GM21515 (cell line): ENCODE measurements around the gene COA5.
"Not testable (repeated sequence)": the region's sequence is repeated elsewhere in the genome, so short reads cannot be mapped to it uniquely, and the experiment has no call there.

Experiments used
- ATAC-seq: cut with Tn5 transposase; IDR thresholded peaks from one replicate; pipeline ENCODE4 v1.9.1; 2021; ENCODE audit not compliant: unreplicated experiment

The COA5 gene

DNA sequence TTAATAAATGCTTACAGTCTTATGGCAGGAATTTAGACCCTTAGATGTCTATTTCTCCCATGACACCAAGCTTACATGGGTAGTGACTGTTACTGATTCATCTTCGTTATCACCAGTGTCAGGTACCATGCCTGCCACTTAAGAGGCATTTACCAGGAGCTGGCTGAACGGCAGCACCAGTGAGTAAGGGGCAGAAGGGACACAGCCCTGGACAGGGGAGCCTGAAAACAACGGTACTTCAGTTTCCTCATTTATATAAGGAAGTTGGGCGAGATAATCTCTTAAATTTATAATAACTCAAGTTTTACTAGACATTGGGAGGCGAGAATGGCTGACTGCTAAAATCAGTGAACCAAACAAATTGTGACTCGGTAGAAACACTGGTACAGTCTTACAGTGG is 1.2 kb downstream of the COA5 start:
- ATAC-seq, result no peak

DNA sequence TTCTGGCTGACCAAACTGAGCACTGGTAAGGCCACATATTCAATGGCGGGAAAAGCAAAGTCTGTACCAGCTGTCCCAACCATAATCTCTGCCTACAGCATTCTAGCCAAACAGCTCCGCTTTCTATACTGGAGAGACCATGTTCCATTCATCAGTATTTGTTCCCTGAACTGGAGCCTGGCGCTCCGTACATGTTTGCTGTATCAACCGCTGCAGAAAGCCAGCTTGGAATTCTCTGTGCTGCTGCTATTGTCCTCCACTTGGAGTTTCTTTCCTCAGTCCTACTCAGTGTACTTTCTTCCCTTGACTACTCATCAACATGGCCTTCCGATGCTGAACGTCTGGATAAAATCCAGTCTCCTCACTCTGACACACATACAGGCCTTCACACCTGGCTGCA is 1.9 kb downstream of the COA5 start:
- no peak for ATAC-seq

DNA sequence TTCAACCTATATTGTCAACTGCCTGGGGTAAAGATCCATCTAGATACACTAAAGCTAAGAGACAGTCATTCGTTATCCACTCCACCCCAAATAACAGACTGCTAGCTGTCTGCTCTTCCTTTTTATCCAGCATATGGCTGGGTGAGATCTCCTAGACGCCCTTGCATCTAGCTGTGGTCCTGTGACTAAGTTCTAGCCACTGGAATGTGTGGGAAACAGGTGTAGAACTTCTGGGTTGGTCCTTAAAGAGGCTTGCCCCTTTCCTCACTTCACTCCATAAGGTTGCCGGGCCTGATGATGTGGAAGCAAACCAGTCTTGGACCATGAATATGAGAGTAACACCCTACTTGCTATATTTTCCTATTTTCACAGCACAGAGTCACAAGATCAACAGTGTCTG is 3.2 kb downstream of the COA5 start:
- ATAC-seq, result no peak

DNA sequence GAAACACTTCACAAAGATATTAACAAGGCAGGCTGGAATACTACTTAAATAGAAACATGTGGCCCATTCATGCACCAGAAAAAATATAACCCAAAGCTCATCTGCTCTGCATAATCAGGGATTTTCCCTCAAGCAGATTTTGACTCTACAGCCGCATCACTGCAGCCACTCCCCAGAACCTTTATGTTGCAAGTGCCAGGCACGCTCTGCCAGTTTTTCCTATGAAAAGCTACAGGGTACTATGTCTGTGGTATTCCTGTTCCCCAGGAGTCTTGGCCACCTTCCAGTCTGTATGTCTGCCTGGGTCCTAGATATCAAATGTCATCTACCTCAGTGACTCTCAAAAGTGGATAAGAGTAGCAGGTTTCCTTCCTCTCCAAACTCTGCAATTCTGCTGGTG is 3.8 kb downstream of the COA5 start:
- no peak for ATAC-seq

DNA sequence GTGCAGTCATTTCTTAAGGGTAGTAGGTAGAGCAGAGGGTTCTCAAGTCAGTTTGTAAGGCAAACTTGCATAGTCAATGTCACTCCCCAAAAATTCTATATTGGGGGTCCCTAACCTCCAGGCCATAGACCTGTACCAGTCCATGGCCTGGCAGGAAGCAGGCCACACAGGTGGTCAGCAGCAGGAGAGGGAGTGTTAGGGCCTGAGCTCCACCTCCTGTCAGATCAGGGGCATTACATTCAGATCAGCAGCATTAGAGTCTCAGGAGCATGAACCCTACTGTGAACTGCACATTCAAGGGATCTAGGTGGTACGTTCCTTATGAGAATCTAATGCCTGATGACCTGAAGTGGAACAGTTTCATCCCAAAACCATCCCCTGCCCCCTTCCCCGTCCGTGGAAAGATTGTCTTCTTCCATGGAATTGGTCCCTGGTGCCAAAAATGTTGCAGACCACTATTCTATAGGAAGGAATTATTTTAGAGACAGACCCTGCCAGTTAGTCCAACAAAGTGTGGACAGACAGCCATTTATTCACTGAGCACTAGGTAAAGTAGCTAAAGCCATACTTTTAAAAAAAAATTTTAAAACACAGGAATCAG is 6.7 kb downstream of the COA5 start:
- ATAC-seq, result peak; percentile 66

DNA sequence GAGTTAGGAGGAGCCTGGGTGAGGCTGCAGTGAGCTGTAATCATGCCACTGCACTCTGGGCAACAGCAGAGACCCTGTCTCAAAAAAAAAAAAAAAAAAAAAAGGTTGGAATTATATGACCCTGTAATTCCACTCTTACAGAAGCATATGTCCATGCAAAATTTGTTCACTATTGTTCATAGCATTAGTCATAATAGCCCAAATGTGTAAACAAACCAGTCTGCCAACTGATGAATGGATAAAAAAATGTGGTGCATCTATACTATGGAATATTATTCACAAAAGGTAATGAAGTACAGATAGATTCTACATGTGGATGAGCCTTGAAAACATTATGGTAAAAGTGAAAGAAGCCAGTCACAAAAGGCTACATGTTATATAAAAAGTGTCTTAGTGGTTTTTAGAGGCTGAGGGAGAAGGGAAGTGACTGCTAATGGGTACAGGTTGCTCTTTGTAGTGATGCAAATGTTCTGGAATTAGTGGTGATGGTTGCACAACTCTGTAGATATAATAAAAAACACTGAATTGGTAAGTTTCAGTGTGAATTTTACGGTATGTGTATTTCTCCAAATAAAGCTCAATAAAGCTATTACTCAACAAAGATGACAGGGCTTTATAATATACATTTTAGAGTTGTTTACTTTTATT is 9.4 kb downstream of the COA5 start:
- ATAC-seq, result no peak

DNA sequence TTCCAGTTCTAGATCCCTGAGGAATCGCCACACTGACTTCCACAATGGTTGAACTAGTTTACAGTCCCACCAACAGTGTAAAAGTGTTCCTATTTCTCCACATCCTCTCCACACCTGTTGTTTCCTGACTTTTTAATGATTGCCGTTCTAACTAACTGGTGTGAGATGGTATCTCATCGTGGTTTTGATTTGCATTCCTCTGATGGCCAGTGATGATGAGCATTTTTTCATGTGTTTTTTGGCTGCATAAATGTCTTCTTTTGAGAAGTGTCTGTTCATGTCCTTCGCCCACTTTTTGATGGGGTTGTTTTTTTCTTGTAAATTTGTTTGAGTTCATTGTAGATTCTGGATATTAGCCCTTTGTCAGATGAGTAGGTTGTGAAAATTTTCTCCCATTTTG is 13.6 kb downstream of the COA5 start:
- ATAC-seq, result not testable (repeated sequence)

DNA sequence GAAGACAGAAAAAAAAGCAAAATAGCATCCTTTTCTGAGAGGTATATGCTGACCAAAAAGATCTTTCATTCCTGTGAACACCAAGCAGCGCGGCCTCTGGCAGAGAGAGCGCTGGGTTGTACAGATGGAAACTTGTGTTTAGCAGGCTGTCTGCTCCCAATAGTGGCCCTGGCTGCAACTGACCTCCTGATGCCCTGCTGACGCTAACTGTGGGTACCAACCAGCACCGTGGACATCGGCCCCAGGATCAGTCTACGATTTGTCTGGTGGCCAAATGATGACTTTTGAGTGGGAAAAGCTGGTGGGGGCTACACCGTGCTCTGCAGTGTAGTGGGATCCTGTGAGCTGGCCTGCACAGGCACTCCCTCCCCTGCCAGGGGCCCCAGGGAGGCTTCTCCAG is 15.7 kb downstream of the COA5 start:
- ATAC-seq, result no peak

DNA sequence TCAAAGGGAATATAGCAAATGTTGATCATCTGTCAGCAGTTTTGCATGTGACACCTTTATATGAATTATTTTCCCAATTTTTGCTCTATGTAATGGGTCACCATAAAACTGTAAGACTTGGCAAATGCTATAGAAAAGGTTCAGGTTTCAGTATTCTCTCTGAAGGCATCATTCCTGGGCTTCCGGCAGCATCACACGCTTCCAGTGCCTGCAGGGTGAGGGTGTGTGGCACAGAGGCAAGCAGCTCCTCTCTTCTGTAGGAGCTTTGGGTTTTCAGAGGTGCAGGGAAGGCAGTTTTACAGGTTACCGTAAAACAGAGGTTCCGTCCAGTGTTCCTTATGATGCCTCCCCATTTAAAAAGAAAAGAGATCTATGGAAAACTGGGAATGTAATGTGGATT is 18.8 kb downstream of the COA5 start:
- ATAC-seq, result no peak

DNA sequence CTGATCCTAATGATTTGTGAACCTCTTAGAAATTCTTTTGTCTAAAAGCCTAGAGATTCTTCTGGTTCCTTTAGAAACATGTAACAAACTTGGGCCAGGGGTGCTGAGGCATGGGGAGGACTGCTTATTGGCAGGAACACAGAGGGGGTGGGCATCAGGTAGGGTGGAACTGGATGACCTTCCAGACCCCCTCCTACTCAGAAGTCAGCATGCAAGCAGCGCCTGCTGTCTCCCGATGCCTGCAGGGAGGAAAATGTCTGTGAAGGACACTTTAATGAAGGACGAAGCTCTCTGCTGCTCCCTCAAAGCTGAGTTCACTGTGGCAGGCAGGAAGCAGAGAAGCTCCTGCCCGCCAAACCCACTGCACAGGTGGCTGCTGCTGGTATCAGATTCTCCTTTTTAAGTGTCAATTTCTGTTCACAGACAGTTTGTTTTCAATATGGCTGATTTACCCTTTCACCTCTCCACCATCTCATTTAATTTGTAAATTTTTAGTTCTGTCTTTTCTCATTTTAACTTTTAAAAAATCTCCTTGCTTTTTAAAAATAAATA is 19.4 kb downstream of the COA5 start:
- no peak for ATAC-seq

DNA sequence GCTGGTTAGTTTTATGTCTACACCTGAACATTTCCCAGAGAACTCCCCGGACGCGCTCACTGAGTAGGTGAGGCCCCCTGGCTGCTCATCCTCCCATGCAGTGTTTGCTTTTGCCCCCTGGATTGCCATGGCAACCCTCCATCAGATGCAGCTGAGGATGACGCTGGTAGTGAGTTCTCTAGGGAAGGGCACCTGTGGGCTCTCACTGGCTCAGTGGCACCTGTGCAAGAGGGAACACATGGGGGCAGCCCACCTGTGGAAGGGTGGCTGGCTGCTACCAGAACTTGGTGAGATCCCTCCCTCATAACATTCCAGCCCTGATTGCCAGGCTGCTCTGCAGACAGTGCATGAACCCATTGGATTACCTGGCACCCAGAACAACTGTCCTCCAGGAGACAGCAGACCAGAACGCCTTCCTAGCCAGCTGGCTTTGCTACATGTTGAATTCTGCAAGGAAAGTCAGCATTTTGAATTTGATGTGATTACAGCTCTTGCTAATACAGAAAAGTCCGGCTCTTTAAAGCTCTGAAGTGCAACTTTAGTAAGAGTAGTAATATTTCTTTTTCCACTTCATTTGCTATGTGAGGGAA is 21.7 kb downstream of the COA5 start:
- no peak for ATAC-seq

DNA sequence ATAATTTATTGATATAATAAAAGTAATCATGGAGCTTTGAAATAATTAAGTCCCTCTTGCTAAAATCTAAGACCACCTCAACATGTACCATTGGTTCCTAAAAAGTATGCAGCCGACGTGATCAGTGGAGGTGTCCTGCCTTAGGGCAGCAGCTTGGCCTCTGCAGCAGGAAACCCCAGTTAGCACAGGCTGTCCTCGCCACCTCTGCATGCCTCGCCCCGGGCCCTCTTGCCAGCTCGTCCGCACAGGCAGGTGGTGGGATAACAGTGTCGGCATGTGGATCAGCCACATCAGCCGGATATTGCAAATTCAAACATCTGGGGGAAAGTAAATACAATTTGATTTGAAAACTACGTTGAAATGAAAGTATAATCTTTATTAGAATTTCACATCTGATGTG is 22.9 kb downstream of the COA5 start:
- no peak for ATAC-seq

DNA sequence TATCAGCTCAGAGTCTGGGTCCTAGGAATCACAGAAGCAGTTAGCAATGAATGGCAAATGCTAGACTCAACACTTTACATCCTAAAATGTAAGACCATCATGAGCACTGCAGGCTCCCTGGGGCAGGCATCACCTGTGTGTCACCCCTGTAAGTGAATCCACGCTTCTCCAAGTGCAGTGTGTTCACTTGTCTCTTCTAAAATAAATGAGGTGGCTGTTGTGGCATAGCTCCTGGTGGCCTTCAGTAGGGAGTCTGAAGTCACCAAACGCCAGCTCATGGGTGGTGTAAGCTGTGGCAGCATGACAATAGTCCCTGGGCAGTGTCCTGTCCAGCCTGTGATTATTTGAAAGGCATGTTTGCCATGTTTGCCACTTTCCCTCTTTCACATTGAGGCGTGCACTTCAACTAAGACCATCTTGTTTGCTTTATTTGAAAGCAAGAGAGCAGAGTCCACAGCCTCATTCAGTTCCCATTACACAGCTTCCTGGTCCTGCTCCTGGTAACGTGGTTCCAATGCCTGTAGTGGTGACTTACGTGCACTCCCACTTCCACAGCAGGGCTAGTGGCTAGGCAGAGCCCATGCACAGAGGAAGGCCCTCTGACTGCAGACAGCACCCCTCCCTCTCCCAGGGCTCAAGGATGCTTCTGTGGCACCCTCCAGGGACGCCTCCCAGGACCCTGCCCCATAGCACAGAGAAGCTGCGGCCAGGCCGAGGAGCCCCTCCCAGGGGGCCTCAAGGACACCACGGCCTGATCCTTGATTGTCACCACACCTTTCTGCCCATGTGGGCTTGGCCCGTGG is 24.3 kb downstream of the COA5 start:
- no peak for ATAC-seq

DNA sequence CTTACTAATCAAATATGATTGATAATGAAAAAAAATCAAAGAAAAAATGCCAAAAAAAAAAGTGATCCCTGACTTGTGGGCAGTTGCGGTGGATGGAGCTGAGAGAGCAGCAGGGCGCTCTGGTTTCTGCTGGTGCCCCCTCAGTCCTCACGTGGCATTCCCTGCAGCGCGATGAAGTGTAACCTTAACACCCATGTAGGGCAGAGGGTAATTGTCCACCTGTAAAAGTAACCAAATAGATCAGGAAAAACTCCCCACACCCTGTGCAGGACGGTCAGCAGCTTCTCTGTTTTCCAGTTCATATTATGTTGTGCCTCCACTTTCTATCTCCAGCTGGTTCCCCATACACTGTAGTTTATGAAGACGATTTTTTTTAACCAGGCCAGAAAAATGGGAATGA is 25.0 kb downstream of the COA5 start:
- ATAC-seq, result no peak

DNA sequence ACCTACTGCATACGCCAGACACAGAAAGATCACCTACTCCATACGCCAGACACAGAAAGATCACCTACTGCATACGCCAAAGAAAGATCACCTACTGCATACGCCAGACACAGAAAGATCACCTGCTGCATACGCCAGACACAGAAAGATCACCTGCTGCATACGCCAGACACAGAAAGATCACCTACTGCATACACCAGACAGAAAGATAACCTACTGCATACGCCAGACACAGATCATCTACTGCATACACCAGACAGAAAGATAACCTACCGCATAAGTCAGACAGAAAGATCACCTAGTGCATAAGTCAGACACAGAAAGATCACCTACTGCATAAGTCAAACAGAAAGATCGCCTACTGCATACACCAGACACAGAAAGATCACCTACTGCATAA is 25.8 kb downstream of the COA5 start:
- no peak for ATAC-seq

DNA sequence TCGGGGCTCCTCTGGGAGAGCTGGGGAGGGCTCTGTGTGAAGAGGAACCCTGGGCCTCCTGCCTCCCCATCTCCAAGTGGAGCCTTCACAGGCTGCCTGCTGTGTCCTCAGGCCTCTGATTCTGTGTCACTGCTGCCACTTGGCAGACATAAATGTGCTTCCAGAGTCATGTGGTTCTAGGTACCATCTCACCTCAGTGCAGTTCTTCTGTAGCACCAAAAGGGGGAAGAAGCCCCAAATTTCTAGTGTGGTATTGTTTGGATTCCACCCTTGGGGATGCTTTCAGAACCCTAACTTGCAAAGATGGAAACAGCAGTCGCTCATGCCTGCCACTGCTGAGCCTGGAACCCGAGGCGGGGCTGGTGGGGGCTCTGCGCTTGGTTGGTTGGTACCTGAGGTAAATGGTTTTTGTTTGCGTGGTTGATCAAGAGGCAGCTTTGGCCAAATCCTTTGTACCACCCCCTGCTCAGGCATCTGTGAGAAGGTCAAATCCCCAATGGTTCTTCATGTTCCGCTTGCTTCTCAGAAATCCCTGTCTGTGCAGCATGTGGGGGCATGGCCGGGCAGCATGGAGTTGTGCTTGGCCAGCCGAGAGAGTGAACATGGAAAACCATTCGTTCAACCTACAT is 27.5 kb downstream of the COA5 start:
- no peak for ATAC-seq

DNA sequence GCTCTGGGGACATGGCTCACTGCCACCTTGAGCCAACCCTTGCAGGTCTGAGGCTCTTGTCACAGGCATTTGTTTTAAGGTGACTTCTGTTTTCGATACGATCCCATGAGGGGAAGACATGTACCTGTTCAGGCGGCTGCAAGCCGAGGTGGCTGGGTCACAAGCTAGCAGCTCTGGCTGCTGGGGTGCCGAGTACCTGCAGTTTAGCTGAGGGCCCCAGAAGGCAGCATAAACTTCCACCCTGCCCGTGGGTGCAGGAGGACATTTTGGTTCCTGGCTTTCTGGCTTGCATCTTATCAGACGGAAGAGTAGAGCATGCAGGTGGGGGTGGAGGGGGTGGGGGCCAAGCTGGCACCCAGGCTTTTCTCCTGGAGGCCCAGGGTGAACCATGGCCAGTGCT is 28.4 kb downstream of the COA5 start:
- ATAC-seq, result no peak

DNA sequence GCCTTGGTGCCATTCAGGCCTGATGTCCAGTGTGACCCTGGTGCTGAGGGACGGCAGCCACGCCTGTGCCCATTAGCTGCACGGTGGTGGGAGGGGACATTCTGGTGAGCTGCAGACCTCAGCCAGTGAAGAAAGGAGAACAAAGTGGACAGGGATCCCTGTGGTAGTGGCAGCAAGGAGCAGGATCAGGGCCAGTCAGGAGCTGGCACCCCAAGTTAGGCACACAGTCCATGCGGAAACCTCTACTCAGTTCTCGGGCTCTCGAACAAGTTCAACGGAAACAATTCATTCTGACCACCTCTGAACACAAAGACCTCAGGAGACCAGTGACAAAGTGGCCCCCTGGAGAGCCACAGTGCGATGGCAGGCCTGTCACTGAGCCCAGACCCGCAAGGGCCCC is 30.1 kb downstream of the COA5 start:
- no peak for ATAC-seq

DNA sequence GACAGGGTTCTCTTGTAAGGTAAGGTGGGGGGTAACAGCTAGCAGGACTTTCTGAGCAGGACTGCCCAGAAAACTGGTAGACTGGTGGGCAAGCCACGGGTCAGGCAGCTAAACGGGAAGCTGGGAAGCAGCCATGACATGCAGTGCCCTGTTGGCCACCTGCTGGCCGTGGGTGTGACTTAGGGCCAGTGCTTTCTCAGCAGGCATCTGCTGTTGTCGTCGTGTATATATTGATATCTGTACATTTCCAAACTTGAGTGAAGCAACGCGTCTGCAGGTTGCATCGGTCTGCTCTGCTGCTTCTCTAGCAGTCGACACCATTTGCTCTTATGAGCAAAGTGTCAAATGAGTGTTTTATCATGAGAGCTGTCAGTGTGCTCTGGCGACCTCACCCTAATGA is 31.0 kb downstream of the COA5 start:
- no peak for ATAC-seq

DNA sequence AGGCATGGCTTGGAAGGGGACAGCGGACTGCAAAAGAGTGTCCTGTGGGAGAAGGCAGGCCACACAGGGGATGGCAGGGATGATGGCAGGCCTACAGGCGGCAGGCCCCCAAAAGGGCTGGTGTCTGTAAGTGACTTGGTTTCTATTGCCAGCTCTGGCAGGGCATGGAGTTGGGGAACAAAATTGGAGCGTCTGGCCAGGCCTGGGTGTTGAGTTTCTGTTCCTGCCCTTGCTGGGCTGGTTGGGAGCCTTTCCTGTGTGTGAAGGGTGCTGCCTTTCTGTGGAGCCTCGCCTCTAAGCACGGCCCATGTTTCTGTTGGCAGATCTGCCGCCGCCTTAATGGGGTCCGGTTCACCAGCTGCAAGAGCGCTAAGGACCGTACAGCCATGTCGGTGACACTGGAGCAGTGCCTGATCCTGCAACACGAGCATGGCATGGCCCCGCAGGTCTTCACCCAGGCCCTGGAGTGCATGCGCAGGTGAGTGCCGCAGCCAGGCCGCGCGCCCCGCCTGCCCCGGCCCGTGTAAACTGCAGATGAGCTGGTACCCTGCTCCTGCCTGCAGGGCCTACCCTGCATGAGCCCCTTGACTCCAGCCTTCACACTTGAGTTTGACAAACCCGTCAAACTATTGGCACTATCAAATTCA is 31.5 kb downstream of the COA5 start:
- ATAC-seq, result no peak

DNA sequence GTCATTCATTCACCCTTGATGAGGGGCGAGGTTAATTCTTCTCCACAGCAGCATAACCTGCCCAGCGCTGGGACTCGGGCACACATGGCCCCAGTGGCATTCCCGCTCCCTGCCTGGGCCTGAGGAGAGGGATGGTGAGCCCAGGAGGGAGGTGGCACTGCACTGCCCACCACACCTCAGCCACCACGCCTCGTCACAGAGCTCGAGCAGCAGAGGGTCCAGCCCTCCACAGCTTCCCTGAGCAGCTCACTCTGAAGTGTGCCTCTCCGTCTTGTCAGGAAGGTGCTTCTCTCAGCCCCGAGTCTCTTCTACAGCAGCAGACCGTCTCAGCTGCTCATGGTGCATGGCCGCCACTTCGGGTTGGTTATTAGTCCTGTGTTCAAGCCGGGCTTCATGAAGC is 34.9 kb downstream of the COA5 start:
- ATAC-seq, result no peak
